COLO668 (cell line): Measurements from ENCODE around the gene CPOX.

ENCODE experiments used
- DNase-seq: peaks from one replicate; lab custom pipeline; 2025; ENCODE audit not compliant: unreplicated experiment; lab: John Stamatoyannopoulos, UW

CPOX gene

GRCh38 chr3:98596541-98597500 is 3.4 kb upstream of the CPOX start:
- no peak for DNase-seq

- DNase-seq = no peak
Measured at GRCh38 chr3:98596087-98596486, 2.7 kb upstream of the CPOX start.

- no peak for DNase-seq
Measured at GRCh38 chr3:98594628-98595324, 1.4 kb upstream of the CPOX start.

- no peak for DNase-seq
Measured at GRCh38 chr3:98592345-98592935, 971 bp downstream of the CPOX start.

GRCh38 chr3:98589331-98590036 is 3.9 kb downstream of the CPOX start:
- DNase-seq = no peak

GRCh38 chr3:98588065-98588464 is 5.3 kb downstream of the CPOX start:
- DNase-seq = no peak

GRCh38 chr3:98587654-98588053 is 5.8 kb downstream of the CPOX start:
- DNase-seq = no peak

- DNase-seq = no peak
Measured at GRCh38 chr3:98584547-98584946, 8.9 kb downstream of the CPOX start.

- DNase-seq = no peak
Measured at GRCh38 chr3:98583766-98584165, 9.6 kb downstream of the CPOX start.

- DNase-seq = no peak
Measured at GRCh38 chr3:98582042-98582441, 11.4 kb downstream of the CPOX start.

- no peak for DNase-seq
Measured at GRCh38 chr3:98581474-98581873, 11.9 kb downstream of the CPOX start.

- no peak for DNase-seq
Measured at GRCh38 chr3:98580401-98581386, 12.7 kb downstream of the CPOX start.

- no peak for DNase-seq
Measured at GRCh38 chr3:98577178-98577895, 16.1 kb downstream of the CPOX start.

- no peak for DNase-seq
Measured at GRCh38 chr3:98574132-98574531, 19.3 kb downstream of the CPOX start.

- no peak for DNase-seq
Measured at GRCh38 chr3:98573181-98573728, 20.2 kb downstream of the CPOX start.

GRCh38 chr3:98568402-98568801 is 25.0 kb downstream of the CPOX start:
- no peak for DNase-seq

GRCh38 chr3:98567666-98568270 is 25.6 kb downstream of the CPOX start:
- DNase-seq = no peak

GRCh38 chr3:98565843-98566242 is 27.6 kb downstream of the CPOX start:
- no peak for DNase-seq

- no peak for DNase-seq
Measured at GRCh38 chr3:98565237-98565643, 28.2 kb downstream of the CPOX start.
